ENCODE measurements around the gene CNGB1. TPM values are rescaled to one million over a fixed set of nuclear protein-coding genes. Genes with fewer than 3 reads are reported as not detected.

CNGB1 gene
- polyA plus RNA-seq, 2 of the 4 experiments (the other 2 are of a cell fraction): 0.23 to 0.39 TPM

DNA sequence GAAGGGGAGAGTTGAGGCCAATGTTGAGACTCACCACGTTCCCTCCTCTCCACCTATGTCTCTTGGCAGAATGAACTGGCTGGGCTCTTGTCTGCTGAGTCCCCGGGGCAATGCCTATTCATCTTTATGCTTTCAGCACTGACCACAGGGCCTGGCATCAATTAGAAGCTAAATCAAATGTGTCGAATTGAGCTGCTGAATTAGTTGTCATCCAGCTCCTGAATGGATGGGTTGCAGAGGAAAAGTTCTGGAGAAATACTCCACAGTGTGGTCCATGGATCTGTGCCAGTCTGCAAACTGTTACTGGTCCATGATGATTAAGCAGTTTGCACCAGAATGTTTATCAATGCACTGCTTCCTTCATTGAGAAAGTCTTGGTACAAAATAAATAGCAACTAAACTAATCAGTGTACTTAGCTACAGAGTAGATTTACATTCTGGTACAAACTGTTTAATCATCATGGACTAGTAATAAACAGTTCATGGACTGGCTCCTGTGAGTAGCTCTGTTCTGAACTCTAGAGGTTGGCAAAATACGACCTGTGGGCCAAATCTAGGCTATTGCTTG lies 4.6 kb downstream of the CNGB1 start:
- ChIA-PET POLR2A (no interaction called here), CTCF (interaction anchor here (1.0 to 1.6 kb wide), 4 partner anchors 12 to 53 kb away, joined by 3 to 5 read pairs (median 4); partner anchors contain the start of genes USB1 and ZNF319)
- TF ChIP-seq HOXA7 (CRISPR knock-in tag; IDR thresholded peaks at IDR 0.05) (no peak), MAFK (IDR thresholded peaks at IDR 0.05; ENCODE audit: partially characterized antibody) (peak; percentile 54)
- H3K4me3 ChIP-seq: no peak overlapping the region
- 20% methylated on average over 4 of the region's 4 CpGs for WGBS (ENCODE audit: missing lambda C conversion rate)
- ATAC-seq: peak in 1 of 2 experiments; percentile 55; a peak in 3 of 6 replicates
- 0 out of 3 replicates have a peak overlapping the region, but pooled peaks have one; percentile 7 for H3K4me2 ChIP-seq
- H3K9me3 ChIP-seq: no peaks in the 10 kb centered on the region
- peak overlapping the region in 1 of 2 experiments; percentile 54; a peak in 3 of 6 replicates for H3K27ac ChIP-seq
- DNase-seq (ENCODE audit: low read depth in 1 of 2, low spot score in 1 of 2): no peak
- no peak for FAIRE-seq
- H3K4me1 ChIP-seq: peaks cover 15% of the 10 kb centered on the region; the same call in 2 of the 3 replicates

DNA sequence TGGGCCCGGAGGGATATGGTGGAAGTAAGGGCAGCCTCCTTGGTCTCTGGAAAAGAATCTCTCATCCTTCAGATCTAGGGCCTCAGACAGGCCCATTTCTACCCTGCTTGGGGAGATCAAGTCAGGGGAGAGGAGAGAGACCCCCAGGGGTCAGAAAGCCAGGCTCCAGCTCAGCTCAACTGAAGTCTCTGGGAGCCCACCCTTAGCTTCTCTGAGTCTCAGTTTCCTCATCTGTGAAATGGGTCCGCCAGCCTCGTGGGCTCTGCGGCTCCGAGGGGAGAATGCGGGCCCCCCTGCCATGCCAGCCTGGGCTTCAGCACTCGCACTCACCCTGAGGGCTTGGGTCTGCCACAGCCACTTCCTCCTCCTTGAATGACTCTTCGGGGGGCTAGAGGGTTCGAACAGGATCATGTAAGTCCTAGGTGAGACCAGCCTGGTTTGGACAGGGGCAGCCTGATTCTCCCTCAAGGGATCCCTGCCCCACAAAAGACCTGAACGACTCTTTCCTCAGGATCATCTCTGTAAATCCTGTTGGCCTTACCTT lies 6.7 kb downstream of the CNGB1 start:
- no peak overlapping the region for H3K4me3 ChIP-seq
- no peaks in the 10 kb centered on the region for H3K9me3 ChIP-seq
- FAIRE-seq (no peak), DNase-seq (ENCODE audit: low read depth in 1 of 2, low spot score in 1 of 2) (no peak), ATAC-seq (no peak)
- H3K27ac ChIP-seq: no peak overlapping the region
- peaks cover 15% of the 10 kb centered on the region; the same call in 2 of the 3 replicates for H3K4me1 ChIP-seq
- ChIA-PET CTCF (interaction anchor here (0.8 kb wide), 1 partner anchor 65 kb away, joined by 3 read pairs; no protein-coding TSS in a partner anchor), POLR2A (no interaction called here)
- 63% methylated on average over 8 of the region's 10 CpGs for WGBS (ENCODE audit: missing lambda C conversion rate)
- TF ChIP-seq, protein P1, sequence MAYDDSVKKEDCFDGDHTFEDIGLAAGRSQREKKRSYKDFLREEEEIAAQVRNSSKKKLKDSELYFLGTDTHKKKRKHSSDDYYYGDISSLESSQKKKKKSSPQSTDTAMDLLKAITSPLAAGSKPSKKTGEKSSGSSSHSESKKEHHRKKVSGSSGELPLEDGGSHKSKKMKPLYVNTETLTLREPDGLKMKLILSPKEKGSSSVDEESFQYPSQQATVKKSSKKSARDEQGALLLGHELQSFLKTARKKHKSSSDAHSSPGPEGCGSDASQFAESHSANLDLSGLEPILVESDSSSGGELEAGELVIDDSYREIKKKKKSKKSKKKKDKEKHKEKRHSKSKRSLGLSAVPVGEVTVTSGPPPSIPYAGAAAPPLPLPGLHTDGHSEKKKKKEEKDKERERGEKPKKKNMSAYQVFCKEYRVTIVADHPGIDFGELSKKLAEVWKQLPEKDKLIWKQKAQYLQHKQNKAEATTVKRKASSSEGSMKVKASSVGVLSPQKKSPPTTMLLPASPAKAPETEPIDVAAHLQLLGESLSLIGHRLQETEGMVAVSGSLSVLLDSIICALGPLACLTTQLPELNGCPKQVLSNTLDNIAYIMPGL (CRISPR knock-in tag; IDR thresholded peaks at IDR 0.05; ENCODE audit: borderline replicate concordance): no peak
- no peak for TF ChIP-seq HDAC2 (IDR thresholded peaks at IDR 0.05)
- TF ChIP-seq HOXB13 (CRISPR knock-in tag; IDR thresholded peaks at IDR 0.05; ENCODE audit: low read depth): no peak
- no peak for TF ChIP-seq MAZ (IDR thresholded peaks at IDR 0.05; ENCODE audit: borderline replicate concordance, low read depth, low read length)
- TF ChIP-seq, protein P2, sequence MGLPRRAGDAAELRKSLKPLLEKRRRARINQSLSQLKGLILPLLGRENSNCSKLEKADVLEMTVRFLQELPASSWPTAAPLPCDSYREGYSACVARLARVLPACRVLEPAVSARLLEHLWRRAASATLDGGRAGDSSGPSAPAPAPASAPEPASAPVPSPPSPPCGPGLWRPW (IDR thresholded peaks at IDR 0.05): no peak
- no peak for TF ChIP-seq CBX2 (IDR thresholded peaks at IDR 0.05; ENCODE audit: borderline replicate concordance, low read depth)
- no peak for TF ChIP-seq NR3C1 (IDR thresholded peaks at IDR 0.05)
- TF ChIP-seq RFX5 (IDR thresholded peaks at IDR 0.05): no peak
- no peak for TF ChIP-seq JUN (IDR thresholded peaks at IDR 0.05)
- no peak for TF ChIP-seq ESRRA (IDR thresholded peaks at IDR 0.05; ENCODE audit: borderline replicate concordance, low read length)
- TF ChIP-seq HEYL (CRISPR knock-in tag; IDR thresholded peaks at IDR 0.05): no peak
- no peak for TF ChIP-seq MAFK (IDR thresholded peaks at IDR 0.05; ENCODE audit: partially characterized antibody)
- no peak for TF ChIP-seq RCOR1 (IDR thresholded peaks at IDR 0.05; ENCODE audit: low read depth, low read length)
- H3K4me2 ChIP-seq: no peak overlapping the region

DNA sequence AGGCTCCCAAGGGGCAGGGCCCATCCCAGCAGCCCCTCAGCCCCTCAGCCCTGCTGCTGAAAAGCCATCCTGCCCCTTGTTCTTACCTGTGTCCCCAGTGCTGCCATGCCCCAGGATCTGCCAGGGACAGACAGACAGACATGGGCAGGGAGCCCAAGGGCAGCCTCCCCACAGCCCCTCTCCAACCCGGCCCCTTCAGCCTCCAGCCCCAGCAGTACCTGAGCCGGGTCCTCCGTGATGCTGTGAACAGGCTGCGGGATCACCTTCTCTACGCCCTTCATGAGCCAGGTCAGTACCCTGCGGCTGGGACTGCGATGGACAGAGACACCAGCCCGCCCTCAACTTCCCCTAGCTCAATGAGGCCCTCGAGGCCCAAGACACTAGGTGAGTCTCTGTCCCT lies 8.2 kb downstream of the CNGB1 start:
- 53% methylated on average over 7 of the region's 9 CpGs for WGBS (ENCODE audit: missing lambda C conversion rate)
- no peak for FAIRE-seq
- ATAC-seq: no peak
- no peak overlapping the region for H3K4me2 ChIP-seq
- no peak overlapping the region for H3K27ac ChIP-seq
- no peaks in the 10 kb centered on the region for H3K9me3 ChIP-seq
- no peak for DNase-seq (ENCODE audit: low read depth in 1 of 2, low spot score in 1 of 2)
- CTCF ChIA-PET: interaction anchor here (0.6 to 1.7 kb wide), 3 partner anchors 13 to 63 kb away, joined by 3 to 5 read pairs (median 3); no protein-coding TSS in a partner anchor
- H3K4me1 ChIP-seq: peaks cover 15% of the 10 kb centered on the region; the same call in 2 of the 3 replicates
- no peak overlapping the region for H3K4me3 ChIP-seq
- POLR2A ChIA-PET: no interaction called here
- TF ChIP-seq, protein P3, sequence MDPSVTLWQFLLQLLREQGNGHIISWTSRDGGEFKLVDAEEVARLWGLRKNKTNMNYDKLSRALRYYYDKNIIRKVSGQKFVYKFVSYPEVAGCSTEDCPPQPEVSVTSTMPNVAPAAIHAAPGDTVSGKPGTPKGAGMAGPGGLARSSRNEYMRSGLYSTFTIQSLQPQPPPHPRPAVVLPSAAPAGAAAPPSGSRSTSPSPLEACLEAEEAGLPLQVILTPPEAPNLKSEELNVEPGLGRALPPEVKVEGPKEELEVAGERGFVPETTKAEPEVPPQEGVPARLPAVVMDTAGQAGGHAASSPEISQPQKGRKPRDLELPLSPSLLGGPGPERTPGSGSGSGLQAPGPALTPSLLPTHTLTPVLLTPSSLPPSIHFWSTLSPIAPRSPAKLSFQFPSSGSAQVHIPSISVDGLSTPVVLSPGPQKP (IDR thresholded peaks at IDR 0.05; ENCODE audit: low read depth, low read length): no peak
- TF ChIP-seq, protein P4, sequence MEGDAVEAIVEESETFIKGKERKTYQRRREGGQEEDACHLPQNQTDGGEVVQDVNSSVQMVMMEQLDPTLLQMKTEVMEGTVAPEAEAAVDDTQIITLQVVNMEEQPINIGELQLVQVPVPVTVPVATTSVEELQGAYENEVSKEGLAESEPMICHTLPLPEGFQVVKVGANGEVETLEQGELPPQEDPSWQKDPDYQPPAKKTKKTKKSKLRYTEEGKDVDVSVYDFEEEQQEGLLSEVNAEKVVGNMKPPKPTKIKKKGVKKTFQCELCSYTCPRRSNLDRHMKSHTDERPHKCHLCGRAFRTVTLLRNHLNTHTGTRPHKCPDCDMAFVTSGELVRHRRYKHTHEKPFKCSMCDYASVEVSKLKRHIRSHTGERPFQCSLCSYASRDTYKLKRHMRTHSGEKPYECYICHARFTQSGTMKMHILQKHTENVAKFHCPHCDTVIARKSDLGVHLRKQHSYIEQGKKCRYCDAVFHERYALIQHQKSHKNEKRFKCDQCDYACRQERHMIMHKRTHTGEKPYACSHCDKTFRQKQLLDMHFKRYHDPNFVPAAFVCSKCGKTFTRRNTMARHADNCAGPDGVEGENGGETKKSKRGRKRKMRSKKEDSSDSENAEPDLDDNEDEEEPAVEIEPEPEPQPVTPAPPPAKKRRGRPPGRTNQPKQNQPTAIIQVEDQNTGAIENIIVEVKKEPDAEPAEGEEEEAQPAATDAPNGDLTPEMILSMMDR (IDR thresholded peaks at IDR 0.05): no peak
- TF ChIP-seq FOSB (CRISPR knock-in tag; IDR thresholded peaks at IDR 0.05) (no peak), MAFK (IDR thresholded peaks at IDR 0.05; ENCODE audit: partially characterized antibody) (no peak), CEBPB (IDR thresholded peaks at IDR 0.05) (no peak), MAZ (IDR thresholded peaks at IDR 0.05; ENCODE audit: borderline replicate concordance, low read depth, low read length) (no peak), HEYL (CRISPR knock-in tag; IDR thresholded peaks at IDR 0.05) (no peak), CBX2 (IDR thresholded peaks at IDR 0.05; ENCODE audit: borderline replicate concordance, low read depth) (no peak), CBX8 (IDR thresholded peaks at IDR 0.05) (no peak)
- TF ChIP-seq, protein P5, sequence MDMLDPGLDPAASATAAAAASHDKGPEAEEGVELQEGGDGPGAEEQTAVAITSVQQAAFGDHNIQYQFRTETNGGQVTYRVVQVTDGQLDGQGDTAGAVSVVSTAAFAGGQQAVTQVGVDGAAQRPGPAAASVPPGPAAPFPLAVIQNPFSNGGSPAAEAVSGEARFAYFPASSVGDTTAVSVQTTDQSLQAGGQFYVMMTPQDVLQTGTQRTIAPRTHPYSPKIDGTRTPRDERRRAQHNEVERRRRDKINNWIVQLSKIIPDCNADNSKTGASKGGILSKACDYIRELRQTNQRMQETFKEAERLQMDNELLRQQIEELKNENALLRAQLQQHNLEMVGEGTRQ (IDR thresholded peaks at IDR 0.05): no peak
